Muscle layer of duodenum (tissue), 2 donors: ENCODE measurements around the gene MAP3K14.

ENCODE experiments used
- H3K27ac ChIP-seq: one replicate; pipeline ENCODE4 v1.7.0; 2013; ENCODE audit warnings: mild to moderate bottlenecking, low read length
- H3K27me3 ChIP-seq: one replicate; pipeline ENCODE4 v1.7.0; 2013; ENCODE audit warnings: low read depth, mild to moderate bottlenecking, control low read depth, low read length
- H3K36me3 ChIP-seq, 2 donors: one replicate each; pipeline ENCODE4 v1.7.0; 2013; ENCODE audit warnings: low read length in 2 of 2, control low read depth in 1 of 2, mild to moderate bottlenecking in 1 of 2; ENCODE audit not compliant: insufficient read depth in 2 of 2, control insufficient read depth in 1 of 2
- H3K4me1 ChIP-seq, 2 donors: one replicate each; pipeline ENCODE4 v1.7.0; 2013; ENCODE audit warnings: low read length in 2 of 2, mild to moderate bottlenecking in 2 of 2, control low read depth in 1 of 2, moderate library complexity in 1 of 2; ENCODE audit not compliant: insufficient read depth in 2 of 2, control insufficient read depth in 1 of 2
- H3K4me3 ChIP-seq, 2 donors: one replicate each; pipeline ENCODE4 v1.7.0; 2013; ENCODE audit warnings: low read length in 2 of 2, low read depth in 1 of 2, mild to moderate bottlenecking in 1 of 2
- H3K9me3 ChIP-seq, 2 donors: one replicate each; pipeline ENCODE4 v1.7.0; 2013; ENCODE audit warnings: low read length in 2 of 2, control low read depth in 1 of 2, mild to moderate bottlenecking in 1 of 2; ENCODE audit not compliant: control insufficient read depth in 1 of 2
- donor health status: healthy.

MAP3K14 gene

DNA sequence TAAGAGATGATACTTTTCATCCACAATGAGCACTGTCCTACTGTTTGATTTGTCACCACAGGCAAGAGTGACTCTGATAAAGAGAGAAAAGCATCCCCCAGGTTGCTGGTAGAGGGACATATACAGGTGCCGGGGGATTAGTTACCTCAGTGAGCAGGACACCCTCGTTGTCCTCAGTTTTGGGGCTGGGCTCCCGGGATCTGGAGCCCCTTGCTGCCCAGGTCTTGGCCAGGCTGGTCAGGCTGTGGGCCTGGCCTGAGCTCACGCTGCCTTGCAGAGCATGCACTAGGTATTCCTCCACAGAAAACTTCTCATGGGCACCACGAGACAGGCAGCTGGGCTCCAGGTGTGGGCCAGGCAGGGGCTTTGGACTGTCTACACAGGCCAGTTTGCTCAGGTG is 30.5 kb downstream of the MAP3K14 start:
- peaks cover 31 to 65% of the 10 kb centered on the region in 2 donors for H3K4me1 ChIP-seq
- H3K9me3 ChIP-seq: no peaks in the 10 kb centered on the region
- H3K27me3 ChIP-seq: no peaks in the 10 kb centered on the region
- H3K27ac ChIP-seq: no peak overlapping the region
- H3K36me3 ChIP-seq: peaks cover 41 to 43% of the 10 kb centered on the region in 2 donors
- H3K4me3 ChIP-seq: no peak overlapping the region

DNA sequence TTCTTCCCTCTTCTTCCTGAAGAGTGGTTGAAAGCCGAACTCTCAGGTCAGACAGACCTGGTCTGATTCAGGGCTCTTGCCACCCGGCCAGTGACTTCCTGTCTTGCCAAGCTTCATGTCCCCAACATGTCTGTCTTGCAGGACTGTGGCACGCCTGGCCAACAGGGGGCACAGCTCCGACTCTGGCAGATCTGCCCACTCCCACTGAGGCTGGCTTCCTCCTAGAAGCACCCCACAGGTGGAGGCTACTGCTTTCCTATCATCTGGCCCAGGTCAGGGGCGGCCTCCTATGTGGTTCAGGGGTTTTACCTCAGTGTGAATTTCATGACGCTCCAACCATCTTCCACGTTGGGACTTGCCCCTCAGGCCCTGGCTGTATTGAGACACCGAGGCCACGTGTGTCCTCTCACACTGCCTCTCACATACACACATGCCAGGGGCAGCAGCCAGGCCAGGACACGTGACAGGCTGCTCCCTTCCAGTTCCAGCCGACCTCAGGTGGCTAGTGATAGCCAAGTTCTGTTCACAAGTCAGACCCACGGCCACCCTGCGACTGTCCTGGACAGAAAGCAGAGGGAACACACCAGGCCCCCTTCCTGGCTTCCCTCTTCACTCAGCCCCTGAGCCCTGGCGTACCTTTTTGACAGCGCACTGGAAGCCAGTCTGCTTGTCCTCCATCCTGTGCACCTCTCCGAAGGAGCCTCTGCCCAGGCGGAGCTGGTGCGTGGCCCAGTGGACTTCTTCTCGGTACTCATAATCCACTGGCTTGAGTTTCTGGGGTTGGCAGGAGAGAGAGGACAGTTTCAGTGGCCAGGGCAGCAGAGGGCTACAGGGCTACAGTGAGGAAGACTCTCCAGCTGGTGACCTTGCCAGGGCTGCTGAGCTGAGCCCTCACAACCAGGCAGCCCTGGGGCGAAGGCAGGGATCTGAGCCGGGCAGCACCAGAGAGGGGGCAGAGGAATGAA is 32.4 kb downstream of the MAP3K14 start:
- Histone ChIP-seq H3K36me3 (peaks cover 36 to 43% of the 10 kb centered on the region in 2 donors), H3K27ac (peak overlapping the region; percentile 79), H3K27me3 (no peaks in the 10 kb centered on the region), H3K9me3 (no peaks in the 10 kb centered on the region), H3K4me1 (peaks cover 16 to 47% of the 10 kb centered on the region in 2 donors), H3K4me3 (no peak overlapping the region)

DNA sequence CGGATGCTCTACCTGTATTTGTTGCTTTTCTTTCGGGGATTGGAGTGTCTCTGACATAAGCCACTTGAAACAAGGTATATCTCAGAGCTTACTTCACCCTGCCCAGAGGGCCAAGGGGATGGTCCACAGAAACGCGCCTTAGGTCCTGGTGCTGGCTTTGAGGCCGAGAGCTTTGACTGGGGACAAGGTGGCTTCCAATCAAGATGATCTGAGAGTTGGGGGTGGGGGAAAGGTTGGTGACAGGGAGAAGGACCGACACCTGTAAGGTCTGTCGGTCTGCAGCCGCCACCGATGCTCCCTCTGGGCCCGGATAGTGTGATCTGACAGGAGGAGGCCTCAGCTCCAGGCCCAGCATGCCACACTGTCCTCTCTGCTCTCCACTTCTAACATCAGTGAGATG is 33.1 kb downstream of the MAP3K14 start:
- H3K4me3 ChIP-seq: no peak overlapping the region
- no peaks in the 10 kb centered on the region for H3K9me3 ChIP-seq
- peak overlapping the region; percentile 79 for H3K27ac ChIP-seq
- H3K36me3 ChIP-seq: peaks cover 36 to 40% of the 10 kb centered on the region in 2 donors
- H3K4me1 ChIP-seq: peaks cover 11 to 40% of the 10 kb centered on the region in 2 donors
- no peaks in the 10 kb centered on the region for H3K27me3 ChIP-seq

DNA sequence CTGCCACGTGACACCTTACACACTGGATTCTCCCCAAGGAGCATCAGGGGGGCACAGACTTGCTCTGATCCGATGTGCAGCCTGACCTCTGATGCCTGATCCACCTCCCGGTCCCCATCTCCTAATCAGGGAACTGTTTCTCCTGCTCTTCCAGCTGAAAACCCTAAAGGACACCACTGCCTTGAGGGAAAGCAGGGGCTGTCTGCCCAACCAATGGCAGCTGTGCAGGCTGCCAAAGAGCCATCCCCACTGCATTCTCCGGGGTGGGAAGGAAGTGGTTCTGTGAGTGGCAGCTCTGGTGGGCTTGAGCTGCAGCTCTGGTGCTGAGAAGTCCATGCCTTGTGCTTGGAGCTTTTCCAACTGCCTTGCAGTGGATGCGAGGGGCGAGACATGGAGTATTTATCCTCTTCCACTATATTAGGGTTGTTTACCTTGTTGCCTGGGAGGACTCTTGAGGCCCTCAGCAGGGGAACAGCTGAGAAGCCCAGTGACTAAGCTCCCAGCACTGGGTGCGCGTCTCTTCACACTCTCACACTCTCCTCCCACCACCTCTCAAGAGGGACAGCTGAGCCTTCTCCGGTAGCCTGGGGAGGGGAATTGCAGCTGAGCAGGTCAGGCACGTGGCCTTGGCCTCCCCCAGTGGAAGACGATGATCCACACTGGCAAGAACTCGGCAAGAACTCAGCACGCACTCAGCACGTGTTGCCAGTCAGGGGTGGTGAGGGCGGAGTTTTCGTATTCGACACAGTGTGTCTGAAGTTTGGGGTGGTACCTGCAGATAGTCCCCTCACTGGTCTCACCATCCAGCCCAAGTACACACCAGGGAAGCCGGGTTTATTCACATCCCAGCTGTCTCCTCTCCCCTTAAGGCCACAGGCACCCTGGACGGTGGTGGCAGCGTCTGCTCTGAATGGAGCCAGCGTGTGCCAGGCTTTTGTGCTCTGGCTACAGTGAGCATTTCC is 33.9 kb downstream of the MAP3K14 start:
- H3K4me3 ChIP-seq: peak overlapping the region in 1 of 2 donors; percentile 27
- no peaks in the 10 kb centered on the region for H3K27me3 ChIP-seq
- peak overlapping the region; percentile 79 for H3K27ac ChIP-seq
- H3K36me3 ChIP-seq: peaks cover 36 to 40% of the 10 kb centered on the region in 2 donors
- H3K9me3 ChIP-seq: no peaks in the 10 kb centered on the region
- H3K4me1 ChIP-seq: peaks cover 17 to 41% of the 10 kb centered on the region in 2 donors

DNA sequence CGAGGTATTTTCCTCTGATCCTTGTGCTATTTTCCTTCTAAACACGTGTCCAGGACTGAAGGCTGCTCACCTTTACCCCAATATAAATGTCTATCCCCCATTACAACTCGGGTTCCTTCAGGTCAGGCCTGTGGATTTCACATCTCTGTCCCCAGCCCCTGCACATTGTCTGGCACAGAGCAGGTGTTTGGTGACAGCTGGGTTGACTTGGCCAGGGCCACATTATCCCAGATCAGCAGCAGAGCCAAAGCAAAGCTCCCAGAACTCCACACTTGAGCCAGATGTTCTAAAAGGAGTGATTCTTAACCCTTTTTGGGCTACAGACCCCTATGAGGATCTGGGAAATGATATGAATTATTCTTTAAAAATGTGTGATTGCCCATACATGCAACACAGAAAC is 36.9 kb downstream of the MAP3K14 start:
- Histone ChIP-seq H3K36me3 (peaks cover 18 to 21% of the 10 kb centered on the region in 2 donors), H3K4me3 (no peak overlapping the region), H3K27ac (no peak overlapping the region), H3K9me3 (no peaks in the 10 kb centered on the region), H3K4me1 (peaks cover 21 to 41% of the 10 kb centered on the region in 2 donors), H3K27me3 (no peaks in the 10 kb centered on the region)

DNA sequence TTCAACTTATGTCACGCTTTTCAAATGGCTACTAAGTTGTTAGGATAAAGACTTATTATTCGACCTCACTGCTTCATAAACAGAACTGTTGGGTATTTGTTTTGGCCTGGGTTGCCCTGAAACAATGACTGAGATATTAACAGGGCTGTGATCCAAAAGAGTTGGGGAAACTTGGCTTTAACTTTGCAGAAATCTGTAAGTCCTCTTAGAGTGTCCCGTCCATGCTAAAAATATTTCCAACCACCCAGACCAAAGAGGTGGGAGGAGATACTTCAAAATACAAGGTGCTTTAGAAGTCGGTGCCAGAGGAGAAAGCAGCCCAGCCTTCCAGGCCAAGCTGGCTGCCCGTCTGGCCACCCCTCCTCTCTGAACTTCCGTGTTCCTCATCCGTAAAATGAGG is 38.8 kb downstream of the MAP3K14 start:
- Histone ChIP-seq H3K9me3 (no peaks in the 10 kb centered on the region), H3K36me3 (peaks cover 16 to 25% of the 10 kb centered on the region in 2 donors), H3K27ac (peak overlapping the region; percentile 61), H3K27me3 (no peaks in the 10 kb centered on the region), H3K4me1 (peaks cover 21 to 32% of the 10 kb centered on the region in 2 donors), H3K4me3 (peak overlapping the region; percentile 12 to 35)

DNA sequence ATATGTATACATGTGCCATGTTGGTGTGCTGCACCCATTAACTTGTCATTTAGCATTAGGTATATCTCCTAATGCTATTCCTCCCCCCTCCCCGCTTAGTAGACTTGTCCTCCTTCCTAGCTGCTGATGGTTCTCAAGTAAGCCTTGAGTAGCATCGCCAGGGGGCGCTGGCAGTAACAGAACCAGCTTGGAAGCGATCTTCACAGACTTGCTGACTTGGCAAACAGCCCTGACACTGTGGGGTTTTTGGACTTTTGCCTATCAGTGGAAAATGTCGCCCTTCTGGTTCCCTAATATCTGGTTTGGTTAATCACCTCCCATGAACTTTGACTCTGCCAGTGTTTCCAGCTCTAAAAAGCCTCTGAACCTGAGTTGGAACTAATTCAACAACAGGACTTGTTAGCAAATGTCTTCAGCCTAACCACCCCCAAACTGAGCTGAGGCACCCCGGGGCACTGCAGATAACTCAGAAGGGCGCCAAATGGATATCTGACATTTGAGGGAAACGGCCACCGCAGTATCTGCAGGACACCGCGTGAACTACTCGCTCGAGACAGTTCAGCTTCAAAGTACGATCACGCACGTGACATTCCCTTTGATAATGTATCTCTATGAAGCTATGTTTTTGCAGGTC is 39.5 kb downstream of the MAP3K14 start:
- Histone ChIP-seq H3K27me3 (no peaks in the 10 kb centered on the region), H3K4me3 (peak overlapping the region; percentile 12 to 35), H3K9me3 (no peaks in the 10 kb centered on the region), H3K27ac (peak overlapping the region; percentile 61), H3K4me1 (peaks cover 16 to 25% of the 10 kb centered on the region in 2 donors), H3K36me3 (peaks cover 22 to 25% of the 10 kb centered on the region in 2 donors)

DNA sequence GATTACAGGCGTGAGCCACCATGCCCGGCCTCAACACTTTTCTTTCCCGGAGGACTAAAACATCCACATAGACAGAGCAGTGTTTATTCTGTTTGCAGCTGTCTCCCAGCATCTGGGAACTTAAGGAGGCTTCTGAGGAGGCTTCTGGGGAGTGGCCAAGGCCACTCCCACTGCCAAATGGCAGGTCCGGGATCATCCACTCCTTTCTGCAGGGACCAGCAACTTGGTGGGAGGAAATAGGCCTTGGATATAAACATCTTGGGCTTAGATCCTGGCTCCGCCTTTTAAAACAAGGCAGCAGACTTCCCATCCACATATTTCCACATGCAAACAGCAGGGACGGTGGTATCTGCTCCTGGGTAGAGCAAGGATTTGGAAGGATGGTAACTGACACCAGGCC is 40.8 kb downstream of the MAP3K14 start:
- Histone ChIP-seq H3K27ac (no peak overlapping the region), H3K4me1 (peaks cover 16 to 22% of the 10 kb centered on the region in 2 donors), H3K4me3 (no peak overlapping the region), H3K27me3 (no peaks in the 10 kb centered on the region), H3K9me3 (no peaks in the 10 kb centered on the region), H3K36me3 (peaks cover 28 to 31% of the 10 kb centered on the region in 2 donors)

DNA sequence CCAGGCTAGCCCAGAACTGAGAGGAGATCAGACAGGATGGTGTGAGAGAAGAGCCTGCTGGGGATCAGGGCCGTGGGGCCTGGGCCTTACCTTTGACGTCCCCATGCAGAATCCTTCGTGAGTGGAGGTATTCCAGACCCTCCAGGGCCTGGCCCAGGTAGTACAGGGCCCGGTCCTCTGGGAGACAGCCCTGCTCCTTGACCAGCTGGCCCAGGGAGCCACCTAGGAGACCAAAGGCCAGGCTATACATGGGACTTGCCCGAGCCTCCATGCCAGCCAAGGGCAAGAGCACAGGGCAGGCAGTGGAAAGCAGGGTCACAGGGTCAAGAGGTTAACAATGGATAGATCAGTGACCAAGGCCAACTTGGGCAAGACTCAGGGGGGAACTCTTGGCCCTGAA is 42.8 kb downstream of the MAP3K14 start:
- H3K9me3 ChIP-seq: no peaks in the 10 kb centered on the region
- peaks cover 16 to 22% of the 10 kb centered on the region in 2 donors for H3K4me1 ChIP-seq
- no peak overlapping the region for H3K4me3 ChIP-seq
- peaks cover 42 to 51% of the 10 kb centered on the region in 2 donors for H3K36me3 ChIP-seq
- H3K27me3 ChIP-seq: no peaks in the 10 kb centered on the region
- no peak overlapping the region for H3K27ac ChIP-seq

DNA sequence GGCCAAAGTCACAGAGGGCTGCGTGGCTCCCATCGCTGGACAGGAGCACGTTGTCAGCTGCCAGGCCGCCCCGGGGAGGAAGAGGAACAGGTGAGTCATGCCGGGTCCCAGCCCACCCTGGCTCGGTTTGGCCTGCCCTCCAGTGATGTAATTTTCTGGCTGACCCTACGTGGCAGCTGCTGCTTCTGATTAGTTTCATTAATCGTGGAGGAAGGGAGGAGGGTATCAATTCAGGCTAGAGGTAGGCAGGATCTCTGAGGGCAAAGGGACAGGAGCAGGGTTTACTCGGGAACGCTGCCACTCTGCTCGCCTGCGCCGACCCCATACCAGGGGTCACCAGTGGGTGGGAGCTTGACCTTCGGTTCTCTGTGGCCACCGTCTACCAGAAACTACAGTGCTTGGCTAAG is 43.3 kb downstream of the MAP3K14 start:
- H3K27me3 ChIP-seq: no peaks in the 10 kb centered on the region
- H3K4me3 ChIP-seq: no peak overlapping the region
- H3K36me3 ChIP-seq: peaks cover 46 to 56% of the 10 kb centered on the region in 2 donors
- H3K27ac ChIP-seq: no peak overlapping the region
- peaks cover 14 to 21% of the 10 kb centered on the region in 2 donors for H3K4me1 ChIP-seq
- H3K9me3 ChIP-seq: no peaks in the 10 kb centered on the region
